NCI-H460 (cell line): ENCODE results near the gene AGBL3. TPM values are rescaled to one million over a fixed set of nuclear protein-coding genes. Genes with fewer than 3 reads are reported as not detected.
"Not testable (repeated sequence)": the region's sequence is repeated elsewhere in the genome, so short reads cannot be mapped to it uniquely, and the experiment has no call there.

Source experiments
- DNase-seq: peaks from one replicate; pipeline ENCODE4 v3.0.0-alpha.2; 2016; ENCODE audit warnings: low read depth; ENCODE audit errors: extremely low read depth
- total RNA-seq: library from RNA; depleted of rRNA; stranded (reverse); fragments of >200 nt; shearing (Covaris generic); gene quantifications from 2 replicates; pipeline ENCODE4 v1.2.3, GENCODE V29; 2014

The AGBL3 gene
- total RNA-seq, 1 experiment from 2014 or later: 1.2 TPM

- DNase-seq: no peak
Measured at GRCh38 chr7:134962270-134962780, 24.0 kb upstream of the AGBL3 start.

GRCh38 chr7:134963036-134963435 lies 23.3 kb upstream of the AGBL3 start:
- no peak for DNase-seq

DNA sequence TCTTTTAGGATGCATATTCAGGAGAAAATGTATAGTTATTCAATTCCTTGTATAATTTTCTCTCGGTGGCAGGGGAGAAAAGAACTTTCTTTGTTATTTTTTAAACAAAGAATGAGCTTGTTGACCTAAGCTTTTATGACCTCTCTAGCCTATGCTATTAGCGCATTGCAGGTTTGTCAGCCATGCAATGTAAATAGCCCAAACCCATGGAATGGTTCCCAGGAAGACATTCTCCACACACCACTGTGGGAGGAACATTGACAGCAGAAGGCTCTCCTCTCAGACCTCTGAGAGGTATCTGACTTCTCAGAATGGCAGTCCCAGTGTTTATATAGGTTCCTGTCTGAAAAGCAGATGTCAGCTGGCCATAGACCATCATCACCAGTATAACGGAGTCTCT lies 19.6 kb upstream of the AGBL3 start:
- DNase-seq: no peak

DNA sequence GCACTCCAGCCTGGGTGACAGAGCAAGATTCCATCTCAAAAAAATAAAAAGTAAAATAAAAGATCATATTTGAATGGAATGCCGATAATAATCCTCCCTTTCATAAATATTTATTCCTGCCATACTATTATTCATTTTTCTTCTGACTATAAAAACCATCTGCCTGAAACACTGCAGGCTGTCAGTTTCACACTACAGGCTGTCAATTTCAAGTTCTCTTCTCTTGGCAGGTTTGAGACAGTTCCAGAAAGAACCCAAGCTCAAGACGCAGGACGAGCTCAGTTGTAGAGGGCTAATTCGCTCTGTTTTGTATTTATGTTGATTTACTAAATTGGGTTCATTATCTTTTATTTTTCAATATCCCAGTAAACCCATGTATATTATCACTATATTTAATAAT lies 18.2 kb upstream of the AGBL3 start:
- no peak for DNase-seq

- DNase-seq: not testable (repeated sequence)
Measured at GRCh38 chr7:134981645-134982044, 4.7 kb upstream of the AGBL3 start.

- DNase-seq: no peak
Measured at GRCh38 chr7:134985894-134986362, 380 bp upstream of the AGBL3 start.

- DNase-seq: no peak
Measured at GRCh38 chr7:134988161-134988560, 1.9 kb downstream of the AGBL3 start.

- DNase-seq: no peak
Measured at GRCh38 chr7:134991469-134992339, 5.4 kb downstream of the AGBL3 start.

DNA sequence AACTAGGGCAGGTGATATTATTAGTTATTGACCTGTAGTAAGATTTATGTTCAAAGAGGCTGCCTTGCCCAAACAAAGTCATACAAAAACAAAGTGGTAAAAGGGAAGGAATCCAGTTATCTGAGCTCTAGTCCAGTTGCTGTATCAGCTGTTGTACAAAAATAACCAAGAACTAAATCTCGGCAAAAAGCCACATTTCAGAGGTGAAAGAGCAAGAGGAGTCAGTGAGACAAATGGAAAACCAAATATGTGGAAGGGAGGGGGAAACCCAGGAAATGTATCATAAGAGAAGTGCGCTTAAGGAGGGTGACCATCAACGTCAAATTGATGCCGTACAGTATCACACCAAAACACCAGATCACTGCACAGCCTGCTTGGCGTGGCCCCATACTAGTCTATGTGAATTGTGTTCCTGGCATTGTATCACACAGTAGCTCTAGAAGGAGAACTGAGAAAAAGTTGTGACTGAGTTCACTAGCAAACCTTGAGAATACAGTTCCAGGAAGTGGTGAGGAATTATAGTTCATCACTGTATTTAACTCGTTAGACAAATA lies 6.4 kb downstream of the AGBL3 start:
- DNase-seq: no peak

DNA sequence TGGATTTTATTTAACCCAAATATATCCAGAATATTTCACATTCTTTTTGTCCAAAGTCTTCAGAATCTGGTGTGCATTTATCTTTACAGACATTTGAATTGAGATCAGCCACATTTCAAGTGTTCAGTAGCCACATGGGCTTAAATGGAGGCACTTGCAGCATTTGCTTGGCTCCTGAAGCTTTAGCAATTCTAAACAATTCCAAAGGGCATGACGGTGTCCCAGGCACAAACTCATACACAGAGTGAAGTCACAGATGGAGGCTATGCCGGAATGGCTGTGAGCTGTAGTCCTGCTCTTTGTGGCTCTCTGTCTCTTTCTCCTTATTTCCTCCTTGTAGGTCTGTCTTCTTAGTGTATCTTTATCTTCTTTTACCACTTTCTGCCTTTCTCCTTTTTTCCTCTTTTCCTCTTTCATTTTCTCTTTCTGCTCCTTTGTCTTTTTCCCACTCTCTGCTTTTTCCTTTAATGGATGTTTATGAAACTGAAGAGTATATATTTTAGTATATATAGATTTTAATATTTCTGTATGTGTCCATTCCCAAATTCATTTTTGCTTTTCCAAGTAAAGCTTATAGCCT lies 7.7 kb downstream of the AGBL3 start:
- no peak for DNase-seq

- no peak for DNase-seq
Measured at GRCh38 chr7:134995239-134996096, 9.2 kb downstream of the AGBL3 start.

DNA sequence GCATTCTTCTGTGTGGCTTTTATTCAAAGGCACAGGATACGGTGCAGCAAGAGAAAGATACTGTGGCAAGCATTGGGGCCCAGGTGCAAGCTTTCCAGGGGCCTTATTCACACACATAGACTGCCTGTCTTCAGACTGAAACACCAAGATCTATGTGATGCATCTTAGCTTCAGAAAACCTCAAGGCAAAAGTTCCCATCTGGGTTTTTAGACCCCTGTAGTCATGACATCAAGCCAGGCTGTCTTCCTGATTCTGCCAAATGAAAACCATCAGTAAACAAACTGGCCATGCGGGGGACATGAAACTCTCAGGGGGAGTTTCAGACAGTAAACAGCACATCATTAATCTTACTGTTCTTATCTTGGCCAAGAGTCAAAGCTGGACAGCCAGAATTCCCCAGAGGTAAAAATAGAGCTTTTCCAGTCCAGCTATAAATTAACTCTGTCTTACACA lies 9.8 kb downstream of the AGBL3 start:
- DNase-seq: no peak

GRCh38 chr7:134997214-134997885 lies 11.0 kb downstream of the AGBL3 start:
- DNase-seq: no peak

- no peak for DNase-seq
Measured at GRCh38 chr7:134999136-134999535, 12.8 kb downstream of the AGBL3 start.

DNA sequence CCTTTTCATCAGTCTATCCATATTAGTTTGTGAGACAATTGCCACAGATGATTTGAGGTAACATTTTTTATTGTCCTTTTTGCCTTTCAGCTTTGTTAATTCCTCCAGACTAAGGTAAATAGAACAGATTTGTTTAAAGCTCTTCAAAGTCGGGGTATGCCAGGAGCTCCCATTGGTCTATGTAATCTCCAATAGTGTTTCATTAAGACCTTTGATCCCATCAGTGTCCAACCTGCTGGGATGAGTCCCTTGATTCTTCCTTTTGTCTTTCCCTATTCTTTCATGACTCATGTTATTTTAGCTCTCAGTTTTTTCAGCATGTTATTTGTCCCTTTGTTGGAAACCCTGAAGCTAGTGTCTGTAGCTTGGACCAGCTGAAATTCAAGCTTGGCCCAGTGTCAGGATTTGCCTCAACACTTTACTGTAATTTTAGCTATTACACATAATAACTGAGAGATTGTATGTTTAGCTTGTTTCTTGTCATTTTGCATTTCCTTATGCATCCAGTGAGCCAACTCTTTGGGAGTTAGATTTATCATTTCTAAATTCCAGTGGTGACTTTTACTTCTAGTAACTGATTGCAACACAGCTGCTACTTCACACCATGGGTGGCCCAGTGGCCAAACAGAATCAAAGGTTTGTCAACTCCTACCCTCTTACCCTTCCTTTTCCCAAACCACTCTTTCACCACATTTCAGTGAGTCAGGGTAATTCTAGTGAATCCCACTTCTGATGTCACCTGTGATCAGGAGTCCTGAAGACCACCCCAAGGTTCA lies 15.3 kb downstream of the AGBL3 start:
- no peak for DNase-seq

GRCh38 chr7:135012229-135012628 lies 25.9 kb downstream of the AGBL3 start:
- no peak for DNase-seq

- no peak for DNase-seq
Measured at GRCh38 chr7:135023622-135024021, 37.3 kb downstream of the AGBL3 start.

- no peak for DNase-seq
Measured at GRCh38 chr7:135035252-135035651, 48.9 kb downstream of the AGBL3 start.

- DNase-seq: not testable (repeated sequence)
Measured at GRCh38 chr7:135067017-135067416, 80.7 kb downstream of the AGBL3 start.
